GM12878 (cell line): ENCODE results near the gene HELZ. TPM values are rescaled to one million over a fixed set of nuclear protein-coding genes. Genes with fewer than 3 reads are reported as not detected.
A peak's percentile ranks its signal among the peaks of the same experiment; 100 is the strongest.

ENCODE experiments used
- ATAC-seq: fragments of 200-7000 bp; cut with Tn5 transposase; 3 replicates; pipeline ENCODE4 v1.9.1; 2020; ENCODE audit warnings: mild to moderate bottlenecking, moderate library complexity
- BruUV-seq: library from RNA; stranded (reverse); fragments of 400-500 nt; replicated peaks from 2 replicates; lab custom pipeline; 2021; lab: Mats Ljungman, UMichigan
- CTCF ChIA-PET: fragments of 300-600 bp; sonication (Branson Sonifier 250); formaldehyde crosslinking; extraction: SDS; loops from one replicate; lab custom pipeline; 2021; ENCODE audit warnings: inconsistent platforms; lab: Yijun Ruan, JAX
- POLR2A ChIA-PET: fragments of 350-600 bp; formaldehyde crosslinking; extraction: SDS; loops from one replicate; lab custom pipeline; 2021; ENCODE audit warnings: inconsistent platforms; lab: Charles Lee
- RAD21 ChIA-PET: fragments of 300-600 bp; sonication (Branson Sonifier 250); formaldehyde crosslinking; loops from one replicate; lab custom pipeline; 2023; ENCODE audit warnings: antibody characterized with exemption; ENCODE audit not compliant: unreplicated experiment; lab: Charles Lee
- SMC1A ChIA-PET: fragments of 300-600 bp; sonication (Branson Sonifier 250); formaldehyde crosslinking; loops from one replicate; lab custom pipeline; 2023; ENCODE audit not compliant: unreplicated experiment, uncharacterized antibody; lab: Charles Lee
- DNase-seq: peaks from one replicate; pipeline ENCODE4 v3.0.0-alpha.2; 2011; ENCODE audit warnings: low read depth, low spot score
- FAIRE-seq: peaks from 3 replicates; lab custom pipeline; 2011; peaks lifted over from hg19 to GRCh38; lab: Jason Lieb, UNC
- H2AFZ ChIP-seq: 2 replicates; pipeline ENCODE4 v1.6.0; 2011; ENCODE audit warnings: low read depth, low read length, control low read depth; ENCODE audit not compliant: control insufficient read depth
- H3K27ac ChIP-seq: 2 replicates; pipeline ENCODE4 v1.5.1; 2011; ENCODE audit warnings: control low read depth; ENCODE audit not compliant: control insufficient read depth, insufficient read depth
- H3K27me3 ChIP-seq, 2 experiments: replicated peaks in 1 of 2; 2 replicates each; pipeline versions ENCODE4 v1.6.0 to v1.6.1; 2011; ENCODE audit warnings: low read length in 1 of 2; ENCODE audit not compliant: control insufficient read depth in 2 of 2, insufficient read depth in 2 of 2
- H3K36me3 ChIP-seq, 2 experiments: 2 replicates each; pipeline ENCODE4 v1.5.1; 2011; ENCODE audit warnings: low read length in 1 of 2; ENCODE audit not compliant: control insufficient read depth in 2 of 2, insufficient read depth in 2 of 2
- H3K4me1 ChIP-seq: 2 replicates; pipeline ENCODE4 v1.6.1; 2011; ENCODE audit warnings: mild to moderate bottlenecking, low read length, moderate library complexity, mixed read lengths; ENCODE audit not compliant: control insufficient read depth, insufficient read depth
- H3K4me2 ChIP-seq: 2 replicates; pipeline ENCODE4 v1.6.0; 2011; ENCODE audit warnings: control low read depth; ENCODE audit not compliant: control insufficient read depth, insufficient read depth
- H3K4me3 ChIP-seq: fragments of 200-600 bp; sonication (generic); 2 replicates; pipeline ENCODE4 v1.5.1; 2016
- H3K79me2 ChIP-seq: 2 replicates; pipeline ENCODE4 v1.6.0; 2011; ENCODE audit warnings: low read length; ENCODE audit not compliant: control insufficient read depth, insufficient read depth
- H3K9ac ChIP-seq: 2 replicates; pipeline ENCODE4 v1.8.0; 2011; ENCODE audit warnings: low read length, control low read depth, mixed read lengths; ENCODE audit not compliant: control insufficient read depth, insufficient read depth
- H3K9me3 ChIP-seq: replicated peaks from 3 replicates; pipeline ENCODE4 v1.5.1; 2011; ENCODE audit warnings: mild to moderate bottlenecking, low read length; ENCODE audit not compliant: control insufficient read depth, insufficient read depth
- H4K20me1 ChIP-seq: 2 replicates; pipeline ENCODE4 v1.6.0; 2011; ENCODE audit not compliant: control insufficient read depth, insufficient read depth
- CREB1 ChIP-seq: IDR thresholded peaks from 2 replicates; pipeline ENCODE4 v1.6.1; 2012; ENCODE audit warnings: low read depth, mild to moderate bottlenecking, inconsistent platforms
- FOS ChIP-seq: IDR thresholded peaks from 3 replicates; pipeline ENCODE4 v1.6.1; 2011; ENCODE audit warnings: borderline replicate concordance; ENCODE audit not compliant: insufficient read length; ENCODE audit errors: extremely low read depth
- MEF2B ChIP-seq: fragments of 450-650 bp; IDR thresholded peaks from 2 replicates; pipeline ENCODE4 v1.6.1; 2018; ENCODE audit warnings: mild to moderate bottlenecking, moderate library complexity; ENCODE audit not compliant: partially characterized antibody, poor library complexity, severe bottlenecking
- NFYA ChIP-seq: IDR thresholded peaks from 2 replicates; pipeline ENCODE4 v1.6.1; 2011; ENCODE audit warnings: low read depth, mild to moderate bottlenecking, low read length, improper control_type of control experiment, borderline replicate concordance
- NR2C1 ChIP-seq: fragments of 450-650 bp; IDR thresholded peaks from 2 replicates; pipeline ENCODE4 v1.6.1; 2017; ENCODE audit warnings: antibody characterized with exemption, mild to moderate bottlenecking, moderate library complexity
- PAX5 ChIP-seq: IDR thresholded peaks from 2 replicates; pipeline ENCODE4 v1.6.1; 2011; ENCODE audit warnings: low read depth, low read length, borderline replicate concordance
- RAD21 ChIP-seq: IDR thresholded peaks from 2 replicates; pipeline ENCODE4 v1.6.1; 2011; ENCODE audit warnings: mild to moderate bottlenecking, low read depth, low read length, moderate library complexity; ENCODE audit not compliant: insufficient read depth
- RBBP5 ChIP-seq: fragments of 200-600 bp; sonication (generic); conservative IDR thresholded peaks from 2 replicates; pipeline ENCODE4 v1.6.1; 2016
- SMARCA5 ChIP-seq: fragments of 450-650 bp; IDR thresholded peaks from 2 replicates; pipeline ENCODE4 v1.6.1; 2017; ENCODE audit warnings: mild to moderate bottlenecking
- YBX1 ChIP-seq: fragments of 450-650 bp; IDR thresholded peaks from 2 replicates; pipeline ENCODE4 v1.6.1; 2016; ENCODE audit warnings: antibody characterized with exemption
- ZZZ3 ChIP-seq: IDR thresholded peaks from 2 replicates; pipeline ENCODE4 v1.6.1; 2011; ENCODE audit warnings: low read depth; ENCODE audit not compliant: control insufficient read depth, insufficient read length
- WGBS: methylation state at CpG from one replicate; pipeline ENCODE4 v1.1.6; 2016; ENCODE audit warnings: low lambda C conversion rate; ENCODE audit not compliant: insufficient replicate concordance, insufficient coverage; ENCODE audit errors: missing lambda C conversion rate; 5-methylcytosine and 5-hydroxymethylcytosine counted together
- in situ Hi-C: fragments of 300-500 bp; cut with MboI; formaldehyde crosslinking; loops from 9 replicates; pipeline ENCODE4 v1.14.3; 2018; ENCODE audit warnings: mixed read lengths
- intact Hi-C: fragments of 100-400 bp; cut with micrococcal nuclease; formaldehyde crosslinking; loops from one replicate; pipeline ENCODE4 v1.14.2; 2022; ENCODE audit not compliant: unreplicated experiment
- polyA plus RNA-seq, 11 experiments: library from polyadenylated mRNA; depleted of rRNA in 4 of 11; unstranded in 6 of 11; stranded (reverse) in 5 of 11; fragments of >200 nt; fragmentation: Nextera tagmentation in 4 of 11; fragmentation: Illumina TruSeq in 1 of 11; extraction: Ambion mirVana in 4 of 11; extraction: Trizol in 1 of 11; gene quantifications; 1 replicate in 1 of 11; 2 replicates in 10 of 11; pipeline versions ENCODE4 v1.2.1 to v1.2.3, GENCODE V29; 2011 to 2016; ENCODE audit warnings: inconsistent platforms in 2 of 11, missing spikeins in 2 of 11, low read depth in 1 of 11
- total RNA-seq, 4 experiments: library from RNA; depleted of rRNA in 3 of 4; stranded (reverse); fragments of >200 nt in 3 of 4; fragmentation: Illumina TruSeq in 1 of 4; extraction: Trizol in 1 of 4; gene quantifications; 2 replicates each; pipeline versions ENCODE4 v1.2.1 to v1.2.3, GENCODE V29; 2013 to 2021
- TF ChIP-seq, protein P1 (sequence below): fragments of 450-650 bp; IDR thresholded peaks from 2 replicates; pipeline ENCODE4 v1.6.1; 2017; ENCODE audit warnings: mild to moderate bottlenecking, moderate library complexity
- TF ChIP-seq, protein P2 (sequence below): fragments of 450-650 bp; conservative IDR thresholded peaks from 2 replicates; pipeline ENCODE4 v1.6.1; 2017; ENCODE audit warnings: mild to moderate bottlenecking, moderate library complexity

The HELZ gene
- total and polyA plus RNA-seq, 10 of the 15 experiments (the other 5 are each of a cell fraction or from before 2014, with no cell fraction given) = 1.5 to 36.8 (median 19.1) TPM

DNA sequence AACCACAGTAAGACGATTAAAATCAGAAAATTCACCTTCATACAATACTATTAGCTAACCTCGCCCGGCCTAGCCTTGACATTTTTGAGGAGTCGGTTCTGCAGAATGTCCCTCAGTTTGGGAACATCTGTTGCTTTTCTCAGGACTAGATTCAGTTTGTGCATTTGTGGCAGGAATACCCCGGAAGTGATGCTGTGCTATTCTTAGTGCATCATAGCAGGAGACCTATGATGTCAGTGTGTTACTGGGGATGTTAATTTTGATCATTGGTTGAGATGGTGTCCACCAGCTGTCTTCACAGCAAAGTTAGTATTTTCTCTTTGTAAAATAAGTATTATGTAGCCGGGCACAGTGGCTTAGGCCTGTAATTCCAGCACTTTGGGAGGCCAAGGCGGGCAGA lies 21.5 kb upstream of the HELZ start:
- CTCF ChIA-PET = no interaction called here
- Histone ChIP-seq H3K9ac (no peak overlapping the region), H3K27me3 (no peaks in the 10 kb centered on the region), H3K4me1 (no peaks in the 10 kb centered on the region), H3K36me3 (no peaks in the 10 kb centered on the region), H3K79me2 (no peaks in the 10 kb centered on the region), H3K27ac (no peak overlapping the region), H4K20me1 (no peaks in the 10 kb centered on the region), H3K4me3 (no peak overlapping the region)
- FAIRE-seq = no peak
- no peak for DNase-seq
- ATAC-seq = no peak
- SMC1A ChIA-PET = no interaction called here
- no TSS peak for BruUV-seq
- in situ Hi-C loops = no loop called here
- TF ChIP-seq PAX5 (no peak), SMARCA5 (no peak), FOS (no peak), CREB1 (0 out of 2 replicates have a peak, but pooled peaks have one; percentile 21)
- TF ChIP-seq, all 136 proteins: peak for 1
- H2AFZ ChIP-seq = no peak overlapping the region
- RAD21 ChIA-PET = no interaction called here
- 64% methylated on average over 7 of the region's 7 CpGs for WGBS
- H3K9me3 ChIP-seq = no peaks in the 10 kb centered on the region
- no peak overlapping the region for H3K4me2 ChIP-seq
- POLR2A ChIA-PET = no interaction called here
- intact Hi-C loops = no loop called here

DNA sequence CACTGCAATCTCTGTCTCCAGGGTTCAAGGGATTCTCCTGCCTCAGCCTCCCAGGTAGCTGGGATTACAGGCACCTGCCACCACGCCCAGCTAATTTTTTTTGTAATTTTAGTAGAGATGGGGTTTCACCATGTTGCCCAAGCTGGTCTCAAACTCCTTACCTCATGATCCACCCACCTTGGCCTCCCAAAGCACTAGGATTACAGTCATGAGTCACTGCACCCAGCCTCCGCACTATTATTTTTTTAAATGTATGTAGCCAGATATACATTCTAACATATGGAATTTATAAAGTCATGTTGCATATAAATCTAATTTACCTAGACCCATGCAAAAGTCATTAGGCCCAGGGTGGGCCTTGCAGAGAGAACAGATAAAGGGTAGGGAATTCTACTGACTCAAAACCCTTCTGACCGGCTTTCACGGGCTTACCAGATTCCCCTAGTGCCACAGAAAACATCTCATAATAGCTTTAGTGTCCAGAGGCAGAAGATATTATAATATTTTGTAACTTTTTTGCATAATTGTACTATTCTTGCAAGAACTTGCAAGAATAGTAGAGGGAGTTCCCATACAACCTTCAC lies 20.5 kb upstream of the HELZ start:
- H3K4me2 ChIP-seq = no peak overlapping the region
- no peak overlapping the region for H2AFZ ChIP-seq
- FAIRE-seq (no peak), DNase-seq (no peak), ATAC-seq (no peak)
- ChIA-PET SMC1A (no interaction called here), POLR2A (no interaction called here), RAD21 (no interaction called here), CTCF (no interaction called here)
- no peaks in the 10 kb centered on the region for H3K79me2 ChIP-seq
- H3K4me1 ChIP-seq = no peaks in the 10 kb centered on the region
- H3K4me3 ChIP-seq = no peak overlapping the region
- H3K27ac ChIP-seq = no peak overlapping the region
- intact Hi-C loops (no loop called here), in situ Hi-C loops (no loop called here)
- H3K9me3 ChIP-seq = no peaks in the 10 kb centered on the region
- 26% methylated on average over 4 of the region's 4 CpGs for WGBS
- no peaks in the 10 kb centered on the region for H4K20me1 ChIP-seq
- BruUV-seq = no TSS peak
- no peaks in the 10 kb centered on the region for H3K36me3 ChIP-seq
- no peak overlapping the region for H3K9ac ChIP-seq
- no peaks in the 10 kb centered on the region for H3K27me3 ChIP-seq
- TF ChIP-seq, protein P1, sequence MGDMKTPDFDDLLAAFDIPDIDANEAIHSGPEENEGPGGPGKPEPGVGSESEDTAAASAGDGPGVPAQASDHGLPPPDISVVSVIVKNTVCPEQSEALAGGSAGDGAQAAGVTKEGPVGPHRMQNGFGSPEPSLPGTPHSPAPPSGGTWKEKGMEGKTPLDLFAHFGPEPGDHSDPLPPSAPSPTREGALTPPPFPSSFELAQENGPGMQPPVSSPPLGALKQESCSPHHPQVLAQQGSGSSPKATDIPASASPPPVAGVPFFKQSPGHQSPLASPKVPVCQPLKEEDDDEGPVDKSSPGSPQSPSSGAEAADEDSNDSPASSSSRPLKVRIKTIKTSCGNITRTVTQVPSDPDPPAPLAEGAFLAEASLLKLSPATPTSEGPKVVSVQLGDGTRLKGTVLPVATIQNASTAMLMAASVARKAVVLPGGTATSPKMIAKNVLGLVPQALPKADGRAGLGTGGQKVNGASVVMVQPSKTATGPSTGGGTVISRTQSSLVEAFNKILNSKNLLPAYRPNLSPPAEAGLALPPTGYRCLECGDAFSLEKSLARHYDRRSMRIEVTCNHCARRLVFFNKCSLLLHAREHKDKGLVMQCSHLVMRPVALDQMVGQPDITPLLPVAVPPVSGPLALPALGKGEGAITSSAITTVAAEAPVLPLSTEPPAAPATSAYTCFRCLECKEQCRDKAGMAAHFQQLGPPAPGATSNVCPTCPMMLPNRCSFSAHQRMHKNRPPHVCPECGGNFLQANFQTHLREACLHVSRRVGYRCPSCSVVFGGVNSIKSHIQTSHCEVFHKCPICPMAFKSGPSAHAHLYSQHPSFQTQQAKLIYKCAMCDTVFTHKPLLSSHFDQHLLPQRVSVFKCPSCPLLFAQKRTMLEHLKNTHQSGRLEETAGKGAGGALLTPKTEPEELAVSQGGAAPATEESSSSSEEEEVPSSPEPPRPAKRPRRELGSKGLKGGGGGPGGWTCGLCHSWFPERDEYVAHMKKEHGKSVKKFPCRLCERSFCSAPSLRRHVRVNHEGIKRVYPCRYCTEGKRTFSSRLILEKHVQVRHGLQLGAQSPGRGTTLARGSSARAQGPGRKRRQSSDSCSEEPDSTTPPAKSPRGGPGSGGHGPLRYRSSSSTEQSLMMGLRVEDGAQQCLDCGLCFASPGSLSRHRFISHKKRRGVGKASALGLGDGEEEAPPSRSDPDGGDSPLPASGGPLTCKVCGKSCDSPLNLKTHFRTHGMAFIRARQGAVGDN = no peak
- TF ChIP-seq YBX1 (no peak), ZZZ3 (no peak), RBBP5 (no peak), NFYA (no peak), MEF2B (no peak), RAD21 (no peak), NR2C1 (no peak)
- TF ChIP-seq, protein P2, sequence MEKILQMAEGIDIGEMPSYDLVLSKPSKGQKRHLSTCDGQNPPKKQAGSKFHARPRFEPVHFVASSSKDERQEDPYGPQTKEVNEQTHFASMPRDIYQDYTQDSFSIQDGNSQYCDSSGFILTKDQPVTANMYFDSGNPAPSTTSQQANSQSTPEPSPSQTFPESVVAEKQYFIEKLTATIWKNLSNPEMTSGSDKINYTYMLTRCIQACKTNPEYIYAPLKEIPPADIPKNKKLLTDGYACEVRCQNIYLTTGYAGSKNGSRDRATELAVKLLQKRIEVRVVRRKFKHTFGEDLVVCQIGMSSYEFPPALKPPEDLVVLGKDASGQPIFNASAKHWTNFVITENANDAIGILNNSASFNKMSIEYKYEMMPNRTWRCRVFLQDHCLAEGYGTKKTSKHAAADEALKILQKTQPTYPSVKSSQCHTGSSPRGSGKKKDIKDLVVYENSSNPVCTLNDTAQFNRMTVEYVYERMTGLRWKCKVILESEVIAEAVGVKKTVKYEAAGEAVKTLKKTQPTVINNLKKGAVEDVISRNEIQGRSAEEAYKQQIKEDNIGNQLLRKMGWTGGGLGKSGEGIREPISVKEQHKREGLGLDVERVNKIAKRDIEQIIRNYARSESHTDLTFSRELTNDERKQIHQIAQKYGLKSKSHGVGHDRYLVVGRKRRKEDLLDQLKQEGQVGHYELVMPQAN = no peak
